Activated CD8-positive, alpha-beta memory T cell treated with anti-CD3 and anti-CD28 coated beads for 1 hour (primary cell): ENCODE measurements around the gene CSF1.

Experiments
- DNase-seq, 2 donors: peaks; one replicate each; pipeline ENCODE4 v3.0.0-alpha.2; 2020; ENCODE audit warnings: low read depth in 1 of 2; ENCODE audit errors: extremely low read depth in 1 of 2

The CSF1 gene

GRCh38 chr1:109901141-109901523, 9.5 kb upstream of the CSF1 start:
- no peak for DNase-seq

GRCh38 chr1:109901524-109902145, 9.0 kb upstream of the CSF1 start:
- no peak for DNase-seq

GRCh38 chr1:109902204-109902985, 8.3 kb upstream of the CSF1 start:
- no peak for DNase-seq

GRCh38 chr1:109903376-109903930, 7.2 kb upstream of the CSF1 start:
- no peak for DNase-seq

GRCh38 chr1:109904105-109904817, 6.4 kb upstream of the CSF1 start:
- DNase-seq: no peak

DNA sequence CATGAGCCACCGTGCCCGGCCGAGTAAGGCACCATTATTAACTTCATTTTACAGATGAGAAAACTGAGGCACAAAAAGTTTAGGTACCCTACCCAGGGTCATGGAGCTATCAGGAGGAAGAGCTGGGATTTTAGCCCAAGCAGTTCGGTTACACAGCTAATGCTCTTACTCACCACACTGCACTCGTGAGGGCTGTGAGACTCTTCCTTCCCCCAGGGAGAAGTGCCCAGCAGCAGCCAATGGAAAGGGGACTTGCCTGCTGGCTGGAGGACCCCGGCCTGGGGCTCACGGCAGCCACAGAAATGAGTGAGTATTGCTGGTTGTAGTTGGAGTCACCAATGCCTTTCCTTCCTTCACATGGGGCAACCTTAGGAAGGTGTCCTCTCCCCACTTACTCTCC, 5.2 kb upstream of the CSF1 start:
- DNase-seq: no peak

DNA sequence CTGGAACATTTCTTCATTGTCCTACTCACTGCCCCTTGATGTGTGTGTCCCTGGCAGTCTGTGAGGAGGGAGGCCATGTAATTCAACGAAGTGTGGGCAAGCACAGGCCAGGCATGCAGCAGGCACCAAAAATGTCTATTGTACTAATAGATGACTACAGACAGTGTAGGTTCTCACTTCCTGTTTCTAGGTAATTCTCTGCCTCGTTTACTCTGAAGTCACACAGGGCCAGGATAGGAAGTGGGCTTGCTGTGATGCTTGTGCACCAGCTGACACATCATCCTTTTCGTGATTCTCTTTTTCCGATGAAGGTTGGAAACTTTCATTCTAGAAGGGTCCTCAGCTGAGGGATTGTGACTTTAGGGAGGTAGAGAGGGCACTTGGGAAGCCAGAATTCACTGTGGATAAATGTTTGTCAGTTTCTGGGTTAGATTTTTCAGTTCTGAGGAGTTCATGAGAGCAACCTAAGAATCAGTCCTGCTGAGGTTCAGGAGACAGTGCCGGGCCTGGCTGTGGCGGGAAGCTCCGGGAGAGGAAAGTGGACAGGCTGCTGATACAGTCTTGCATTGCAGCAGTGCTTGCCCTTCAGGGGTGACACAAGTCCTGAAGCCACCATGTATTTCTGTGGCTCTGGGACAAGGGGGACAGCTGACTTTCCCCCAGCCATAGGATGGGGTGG, 4.3 kb upstream of the CSF1 start:
- DNase-seq: peak in 1 of 2 donors; percentile 32

- no peak for DNase-seq
Observed at GRCh38 chr1:109906839-109907180, 3.8 kb upstream of the CSF1 start.

DNA sequence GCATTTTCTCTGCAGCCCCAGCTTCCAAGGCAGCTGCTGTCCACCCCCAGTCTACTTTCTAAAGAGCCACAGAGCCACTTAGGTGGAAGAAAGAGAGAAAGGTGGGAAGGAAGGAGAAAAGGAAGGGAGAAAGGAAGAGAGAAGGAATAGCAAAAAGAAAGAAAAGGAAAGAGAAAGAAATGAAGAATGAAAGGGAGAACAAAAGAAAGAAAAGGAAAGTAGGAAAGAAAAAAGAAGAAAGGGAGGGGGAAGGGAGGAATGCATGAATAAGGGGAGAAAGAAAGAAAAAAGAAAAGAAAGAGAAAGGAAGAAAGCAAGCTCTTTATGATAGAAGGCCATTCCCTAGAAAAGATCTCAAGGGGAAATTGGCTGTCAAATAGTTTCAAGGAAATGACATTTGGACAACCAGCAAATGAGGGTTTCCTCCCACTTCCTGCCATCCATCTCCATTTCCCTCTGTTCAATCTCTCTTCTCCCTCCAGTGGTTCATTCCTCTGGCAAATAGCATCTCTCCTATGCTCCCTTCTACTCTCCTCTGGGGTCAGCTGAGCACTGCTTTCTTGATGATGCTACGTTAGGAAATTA, 3.4 kb upstream of the CSF1 start:
- DNase-seq: no peak

DNA sequence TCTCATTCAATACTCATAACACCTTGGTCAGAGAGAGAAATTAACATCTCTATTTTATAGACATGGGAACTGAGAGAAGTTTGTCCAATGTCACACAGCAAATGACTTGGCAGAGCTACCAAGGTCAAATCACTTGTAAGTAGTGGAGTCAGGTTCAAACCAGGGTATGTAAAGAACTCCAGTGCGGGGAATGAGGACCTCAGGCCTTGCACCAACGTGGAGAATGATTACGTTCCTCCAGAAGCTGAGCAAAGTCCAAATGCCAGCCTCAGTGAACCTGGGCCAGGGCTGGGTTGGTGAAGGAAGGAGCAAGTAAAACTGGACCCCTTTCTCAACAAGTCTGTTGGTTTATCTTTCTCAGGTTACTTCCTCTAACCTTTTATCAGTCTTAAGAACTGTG, 1.8 kb upstream of the CSF1 start:
- no peak for DNase-seq

GRCh38 chr1:109909561-109909960, 1.1 kb upstream of the CSF1 start:
- DNase-seq: no peak

GRCh38 chr1:109910963-109911798, 532 bp downstream of the CSF1 start:
- DNase-seq: no peak

GRCh38 chr1:109912214-109912861, 1.7 kb downstream of the CSF1 start:
- no peak for DNase-seq

DNA sequence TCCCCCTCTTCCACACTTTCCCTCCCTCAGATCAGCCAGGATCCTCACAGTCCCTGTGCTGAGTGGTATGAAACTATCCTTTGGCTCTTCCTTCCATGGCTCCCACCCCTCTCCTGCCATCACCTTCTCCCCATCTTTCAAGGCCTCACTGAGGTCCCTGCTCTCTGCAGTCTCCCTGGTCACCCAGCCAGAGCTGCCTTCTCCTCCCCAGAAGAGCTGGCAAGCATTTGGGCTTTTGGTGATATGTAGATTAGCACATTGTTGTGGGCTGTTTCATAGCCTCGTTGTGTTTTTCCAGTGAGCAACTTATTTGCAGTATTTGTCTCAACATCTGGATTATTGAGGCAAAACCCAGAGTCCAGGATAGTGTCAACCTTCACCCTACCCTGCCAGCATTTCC, 2.2 kb downstream of the CSF1 start:
- no peak for DNase-seq

DNA sequence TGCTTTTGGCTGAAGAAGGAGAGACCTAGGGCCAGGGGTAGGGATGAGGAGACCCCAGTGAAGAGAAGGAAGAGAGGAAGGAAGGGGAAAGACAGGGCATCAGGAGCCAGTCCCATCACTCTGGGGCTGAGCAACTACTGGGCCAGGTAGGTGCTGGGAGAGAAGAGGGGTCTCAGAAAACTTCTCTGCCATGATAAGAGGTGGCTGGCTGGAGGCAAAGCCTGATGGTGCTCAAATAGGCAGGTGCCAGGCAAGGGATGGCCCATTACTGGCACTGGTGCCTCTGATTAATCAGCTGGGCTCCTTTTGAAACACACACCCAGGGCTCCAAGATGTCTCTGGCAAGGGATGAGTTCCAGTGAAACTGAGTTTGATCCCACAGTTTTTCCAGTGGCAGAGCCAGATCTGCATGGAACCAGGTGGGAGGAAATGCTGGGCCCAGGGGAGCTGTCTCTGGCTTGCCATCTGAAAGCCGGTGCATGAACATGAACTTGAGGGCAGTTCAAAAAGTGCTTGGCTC, 2.8 kb downstream of the CSF1 start:
- no peak for DNase-seq

- DNase-seq: no peak
Observed at GRCh38 chr1:109914587-109915240, 4.1 kb downstream of the CSF1 start.

DNA sequence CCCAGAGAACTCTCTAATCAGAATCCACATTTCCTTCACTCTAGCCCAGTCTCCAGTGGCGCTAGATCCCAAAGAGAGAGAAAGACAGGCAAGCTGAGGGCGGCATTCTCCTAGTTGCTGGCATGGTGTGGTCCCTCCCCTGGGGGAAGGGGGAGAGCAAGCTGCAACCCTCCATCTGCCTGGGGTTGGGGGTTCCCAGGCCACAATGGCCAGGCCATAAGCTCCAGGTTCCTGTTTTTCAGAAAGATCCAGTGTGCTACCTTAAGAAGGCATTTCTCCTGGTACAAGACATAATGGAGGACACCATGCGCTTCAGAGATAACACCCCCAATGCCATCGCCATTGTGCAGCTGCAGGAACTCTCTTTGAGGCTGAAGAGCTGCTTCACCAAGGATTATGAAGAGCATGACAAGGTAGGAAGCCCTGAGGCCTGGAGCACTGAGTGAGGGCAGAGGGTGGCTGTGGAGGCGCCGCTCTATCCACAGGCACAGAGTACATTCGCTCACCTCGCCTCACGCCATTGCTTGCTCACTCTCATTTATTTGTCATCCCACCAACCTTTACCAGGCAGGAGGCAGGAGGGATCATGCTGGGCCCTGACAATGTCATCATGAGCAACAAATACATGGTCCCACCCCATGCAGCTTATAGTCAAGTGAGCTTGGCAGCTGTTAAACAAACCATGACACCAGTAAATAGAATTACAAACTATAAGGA, 6.6 kb downstream of the CSF1 start:
- DNase-seq: no peak
